Measurements from ENCODE around the gene GPR21. TPM values are rescaled to one million over a fixed set of nuclear protein-coding genes. Genes with fewer than 3 reads are reported as not detected.

The GPR21 gene
- total RNA-seq, 2 experiments from 2014 or later: 0.58 to 0.88 TPM

- H3K4me1 Mint-ChIP-seq: no peaks in the 10 kb centered on the region
- ChIA-PET POLR2A (no interaction called here), CTCF (no interaction called here)
- H3K27me3 Mint-ChIP-seq: no peaks in the 10 kb centered on the region
- H3K27ac Mint-ChIP-seq: no peak overlapping the region
- H3K36me3 Mint-ChIP-seq (ENCODE audit: low read depth): peaks cover 2% of the 10 kb centered on the region
- no peaks in the 10 kb centered on the region for H3K9me3 Mint-ChIP-seq
- H3K4me3 Mint-ChIP-seq: no peak overlapping the region
- no peak for DNase-seq
Measured at GRCh38 chr9:123059472-123060220, 26.2 kb downstream of the GPR21 start.

- H3K36me3 Mint-ChIP-seq (ENCODE audit: low read depth): peaks cover 4% of the 10 kb centered on the region
- H3K4me3 Mint-ChIP-seq: no peak overlapping the region
Measured at GRCh38 chr9:123061216-123061615, 27.7 kb downstream of the GPR21 start.

GRCh38 chr9:123062351-123063176, 29.1 kb downstream of the GPR21 start:
- no peak overlapping the region for H3K4me3 Mint-ChIP-seq
- ChIA-PET CTCF (interaction anchor here (0.6 to 1.3 kb wide), 2 partner anchors 9 to 680 kb away, joined by 3 read pairs; no protein-coding TSS in a partner anchor), POLR2A (no interaction called here)
- no peaks in the 10 kb centered on the region for H3K9me3 Mint-ChIP-seq
- peaks cover 10% of the 10 kb centered on the region for H3K36me3 Mint-ChIP-seq (ENCODE audit: low read depth)
- no peaks in the 10 kb centered on the region for H3K4me1 Mint-ChIP-seq
- H3K27ac Mint-ChIP-seq: no peak overlapping the region
- H3K27me3 Mint-ChIP-seq: no peaks in the 10 kb centered on the region
- no peak for DNase-seq

More at GRCh38 chr9:123061216-123061615, 27.7 kb downstream of the GPR21 start:
- no peak for DNase-seq
- ChIA-PET CTCF (interaction anchor here (1.3 kb wide), 1 partner anchor 11 kb away, joined by 3 read pairs; no protein-coding TSS in a partner anchor), POLR2A (no interaction called here)
- H3K9me3 Mint-ChIP-seq: no peaks in the 10 kb centered on the region
- no peak overlapping the region for H3K27ac Mint-ChIP-seq
- no peaks in the 10 kb centered on the region for H3K4me1 Mint-ChIP-seq
- H3K27me3 Mint-ChIP-seq: no peaks in the 10 kb centered on the region

- DNase-seq: no peak
- ChIA-PET POLR2A (no interaction called here), CTCF (interaction anchor here (0.6 kb wide), 1 partner anchor 680 kb away, joined by 3 read pairs; no protein-coding TSS in a partner anchor)
- Mint-ChIP-seq H3K9me3 (no peaks in the 10 kb centered on the region), H3K4me3 (no peak overlapping the region), H3K4me1 (no peaks in the 10 kb centered on the region), H3K27me3 (no peaks in the 10 kb centered on the region), H3K36me3 (ENCODE audit: low read depth) (peaks cover 13% of the 10 kb centered on the region), H3K27ac (no peak overlapping the region)
Measured at GRCh38 chr9:123063177-123063598, 29.7 kb downstream of the GPR21 start.

GRCh38 chr9:123063896-123064295, 30.4 kb downstream of the GPR21 start:
- no peaks in the 10 kb centered on the region for H3K9me3 Mint-ChIP-seq
- ChIA-PET POLR2A (no interaction called here), CTCF (no interaction called here)
- H3K27me3 Mint-ChIP-seq: no peaks in the 10 kb centered on the region
- H3K4me1 Mint-ChIP-seq: no peaks in the 10 kb centered on the region
- peaks cover 13% of the 10 kb centered on the region for H3K36me3 Mint-ChIP-seq (ENCODE audit: low read depth)
- DNase-seq: no peak
- H3K27ac Mint-ChIP-seq: no peak overlapping the region
- no peak overlapping the region for H3K4me3 Mint-ChIP-seq

GRCh38 chr9:123064716-123065115, 31.2 kb downstream of the GPR21 start:
- H3K9me3 Mint-ChIP-seq: no peaks in the 10 kb centered on the region
- H3K27ac Mint-ChIP-seq: no peak overlapping the region
- H3K4me3 Mint-ChIP-seq: no peak overlapping the region
- CTCF ChIA-PET: no interaction called here
- H3K4me1 Mint-ChIP-seq: no peaks in the 10 kb centered on the region
- peaks cover 13% of the 10 kb centered on the region for H3K36me3 Mint-ChIP-seq (ENCODE audit: low read depth)
- POLR2A ChIA-PET: no interaction called here
- no peaks in the 10 kb centered on the region for H3K27me3 Mint-ChIP-seq
- no peak for DNase-seq

- DNase-seq: no peak
- Mint-ChIP-seq H3K27ac (no peak overlapping the region), H3K4me1 (no peaks in the 10 kb centered on the region), H3K27me3 (no peaks in the 10 kb centered on the region), H3K4me3 (no peak overlapping the region), H3K36me3 (ENCODE audit: low read depth) (peaks cover 13% of the 10 kb centered on the region), H3K9me3 (no peaks in the 10 kb centered on the region)
- CTCF ChIA-PET: no interaction called here
- POLR2A ChIA-PET: no interaction called here
Measured at GRCh38 chr9:123065196-123065595, 31.7 kb downstream of the GPR21 start.

- ChIA-PET POLR2A (no interaction called here), CTCF (no interaction called here)
- Mint-ChIP-seq H3K36me3 (ENCODE audit: low read depth) (peaks cover 21% of the 10 kb centered on the region), H3K4me3 (no peak overlapping the region), H3K9me3 (no peaks in the 10 kb centered on the region), H3K4me1 (no peaks in the 10 kb centered on the region), H3K27ac (no peak overlapping the region), H3K27me3 (no peaks in the 10 kb centered on the region)
- DNase-seq: no peak
Measured at GRCh38 chr9:123067136-123067535, 33.7 kb downstream of the GPR21 start.

GRCh38 chr9:123069010-123069481, 35.6 kb downstream of the GPR21 start:
- H3K36me3 Mint-ChIP-seq (ENCODE audit: low read depth): peaks cover 23% of the 10 kb centered on the region
- no peak overlapping the region for H3K27ac Mint-ChIP-seq
- H3K4me3 Mint-ChIP-seq: no peak overlapping the region
- ChIA-PET POLR2A (interaction anchor here (0.6 kb wide), 1 partner anchor 79 kb away, joined by 3 read pairs; no protein-coding TSS in a partner anchor), CTCF (interaction anchor here (1.0 kb wide), 1 partner anchor 29 kb away, joined by 3 read pairs; no protein-coding TSS in a partner anchor)
- no peaks in the 10 kb centered on the region for H3K4me1 Mint-ChIP-seq
- no peaks in the 10 kb centered on the region for H3K9me3 Mint-ChIP-seq
- no peak for DNase-seq
- H3K27me3 Mint-ChIP-seq: no peaks in the 10 kb centered on the region

GRCh38 chr9:123070198-123070597, 36.7 kb downstream of the GPR21 start:
- Mint-ChIP-seq H3K27me3 (no peaks in the 10 kb centered on the region), H3K9me3 (no peaks in the 10 kb centered on the region), H3K36me3 (ENCODE audit: low read depth) (peaks cover 22% of the 10 kb centered on the region), H3K4me1 (no peaks in the 10 kb centered on the region), H3K4me3 (no peak overlapping the region), H3K27ac (no peak overlapping the region)
- ChIA-PET CTCF (no interaction called here), POLR2A (no interaction called here)
- no peak for DNase-seq

GRCh38 chr9:123072407-123072995, 39.0 kb downstream of the GPR21 start:
- CTCF ChIA-PET: interaction anchor here (1.4 kb wide), 1 partner anchor 11 kb away, joined by 3 read pairs; no protein-coding TSS in a partner anchor
- no peaks in the 10 kb centered on the region for H3K9me3 Mint-ChIP-seq
- peaks cover 16% of the 10 kb centered on the region for H3K36me3 Mint-ChIP-seq (ENCODE audit: low read depth)
- DNase-seq: no peak
- POLR2A ChIA-PET: no interaction called here
- H3K4me1 Mint-ChIP-seq: no peaks in the 10 kb centered on the region
- no peak overlapping the region for H3K27ac Mint-ChIP-seq
- no peak overlapping the region for H3K4me3 Mint-ChIP-seq
- no peaks in the 10 kb centered on the region for H3K27me3 Mint-ChIP-seq

GRCh38 chr9:123073441-123073840, 40.0 kb downstream of the GPR21 start:
- DNase-seq: no peak
- CTCF ChIA-PET: interaction anchor here (1.0 kb wide), 1 partner anchor 10 kb away, joined by 3 read pairs; no protein-coding TSS in a partner anchor
- POLR2A ChIA-PET: no interaction called here
- no peaks in the 10 kb centered on the region for H3K9me3 Mint-ChIP-seq
- H3K4me1 Mint-ChIP-seq: no peaks in the 10 kb centered on the region
- no peaks in the 10 kb centered on the region for H3K27me3 Mint-ChIP-seq
- H3K27ac Mint-ChIP-seq: no peak overlapping the region
- H3K36me3 Mint-ChIP-seq (ENCODE audit: low read depth): peaks cover 14% of the 10 kb centered on the region
- no peak overlapping the region for H3K4me3 Mint-ChIP-seq

GRCh38 chr9:123073991-123074422, 40.5 kb downstream of the GPR21 start:
- H3K9me3 Mint-ChIP-seq: no peaks in the 10 kb centered on the region
- DNase-seq: no peak
- H3K27me3 Mint-ChIP-seq: no peaks in the 10 kb centered on the region
- no peaks in the 10 kb centered on the region for H3K4me1 Mint-ChIP-seq
- no peak overlapping the region for H3K27ac Mint-ChIP-seq
- H3K36me3 Mint-ChIP-seq (ENCODE audit: low read depth): peaks cover 14% of the 10 kb centered on the region
- no peak overlapping the region for H3K4me3 Mint-ChIP-seq
- ChIA-PET CTCF (interaction anchor here (1.0 kb wide), 1 partner anchor 9 kb away, joined by 3 read pairs; no protein-coding TSS in a partner anchor), POLR2A (no interaction called here)
